Measurements from ENCODE around the gene MMS19.
"Not testable (repeated sequence)": the region's sequence is repeated elsewhere in the genome, so short reads cannot be mapped to it uniquely, and the experiment has no call there.

Gene MMS19

DNA sequence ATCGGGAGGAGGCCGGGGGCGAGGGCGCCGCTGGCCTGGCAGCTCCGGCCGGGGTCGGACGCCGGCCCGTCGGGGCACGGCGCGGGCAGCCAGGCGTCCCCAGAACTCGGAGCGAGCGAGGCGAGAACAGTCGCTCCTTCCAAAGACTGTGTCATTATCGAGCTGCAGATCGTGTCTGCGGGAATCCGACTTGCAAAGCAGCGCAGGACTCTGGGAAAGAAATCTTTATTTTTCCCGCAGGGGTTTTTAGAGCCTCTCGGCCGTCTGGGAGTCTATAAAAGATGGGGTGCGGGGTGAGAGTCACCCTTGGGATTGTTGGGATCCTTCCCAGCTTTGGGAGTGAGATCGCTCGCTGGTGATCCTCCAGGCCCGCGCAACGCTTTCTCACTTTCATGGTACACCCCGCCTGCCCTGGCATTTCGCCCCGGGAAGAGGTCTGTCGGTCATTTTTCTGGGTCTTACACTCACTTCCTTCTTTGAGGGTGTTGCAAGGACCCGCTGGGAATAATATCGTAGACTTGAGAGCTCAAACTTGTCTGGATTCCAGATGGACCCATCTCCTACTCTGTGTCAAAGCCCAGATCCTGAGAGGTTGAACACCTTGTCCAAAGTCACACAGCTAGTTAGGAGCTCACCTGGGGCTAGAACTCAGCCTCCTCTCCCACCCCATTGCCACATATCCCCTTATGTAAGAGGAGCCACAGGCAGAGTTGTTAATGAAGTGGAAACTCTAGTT, 1.5 kb upstream of the MMS19 start:
- DNase-seq: peak; percentile 69

DNA sequence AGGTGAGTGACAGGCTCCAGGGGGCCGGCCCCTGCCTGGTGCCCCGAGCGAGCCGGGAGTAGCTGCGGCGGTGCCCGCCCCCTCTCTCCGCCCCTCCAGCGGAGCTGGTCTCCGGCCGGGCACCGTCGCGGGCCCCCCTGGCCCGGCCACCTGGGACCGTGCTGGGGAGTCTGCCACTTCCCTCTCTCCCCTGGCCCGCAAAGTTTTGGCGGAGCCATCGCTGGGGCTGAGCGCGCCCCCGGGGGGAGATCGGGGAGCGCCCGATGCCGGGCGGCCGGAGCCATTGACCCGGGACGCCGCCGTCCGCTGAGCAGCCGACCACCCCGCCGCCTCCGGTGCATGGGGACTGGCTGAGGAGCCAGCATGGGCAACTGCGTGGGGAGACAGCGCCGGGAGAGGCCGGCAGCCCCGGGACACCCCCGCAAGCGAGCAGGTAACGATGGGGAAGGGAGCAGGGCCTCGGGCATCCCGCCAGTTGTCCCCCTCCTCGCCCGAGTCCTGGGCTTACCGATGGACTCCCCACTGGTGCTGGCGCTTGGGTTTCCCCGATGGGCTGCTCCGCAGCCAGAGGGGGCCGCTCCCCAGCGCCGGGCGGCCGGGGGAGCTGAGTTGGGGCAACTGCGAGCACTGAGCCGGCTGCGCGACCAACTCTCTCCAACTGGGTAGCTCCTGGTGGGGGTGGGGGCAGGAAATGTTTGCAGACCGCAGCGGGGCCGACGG, 779 bp upstream of the MMS19 start, which contains the start of gene UBTD1:
Gene UBTD1, plus strand, starts transcription at position 84 of the 720 bp plus-strand sequence. Its CDS starts 280 bp downstream, at position 364.
- DNase-seq: no peak

DNA sequence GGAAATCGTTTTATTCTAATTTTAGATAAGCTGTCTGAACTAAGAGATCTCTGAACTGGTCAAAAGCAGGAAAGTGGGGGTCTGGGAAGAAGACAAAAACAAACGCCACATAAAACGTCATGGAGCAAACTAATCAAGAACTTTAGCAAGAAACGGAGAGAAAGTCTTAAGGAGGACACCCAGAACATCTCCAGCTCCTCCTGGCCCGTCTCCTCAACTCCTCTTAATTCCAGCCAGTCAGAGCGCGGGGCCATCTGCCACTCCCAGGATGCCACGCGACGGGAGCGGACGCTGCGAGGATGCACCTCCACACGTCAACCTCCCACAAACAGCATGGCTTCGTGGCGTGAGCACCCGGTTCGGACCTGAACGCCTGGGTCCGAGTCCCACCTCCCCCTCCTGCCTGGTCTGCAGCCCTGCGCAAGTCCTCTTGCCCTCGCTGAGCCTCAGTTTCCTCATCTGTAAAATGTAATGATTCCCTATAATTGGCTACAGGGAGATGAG, 598 bp downstream of the MMS19 start:
- DNase-seq: peak; percentile 56

DNA sequence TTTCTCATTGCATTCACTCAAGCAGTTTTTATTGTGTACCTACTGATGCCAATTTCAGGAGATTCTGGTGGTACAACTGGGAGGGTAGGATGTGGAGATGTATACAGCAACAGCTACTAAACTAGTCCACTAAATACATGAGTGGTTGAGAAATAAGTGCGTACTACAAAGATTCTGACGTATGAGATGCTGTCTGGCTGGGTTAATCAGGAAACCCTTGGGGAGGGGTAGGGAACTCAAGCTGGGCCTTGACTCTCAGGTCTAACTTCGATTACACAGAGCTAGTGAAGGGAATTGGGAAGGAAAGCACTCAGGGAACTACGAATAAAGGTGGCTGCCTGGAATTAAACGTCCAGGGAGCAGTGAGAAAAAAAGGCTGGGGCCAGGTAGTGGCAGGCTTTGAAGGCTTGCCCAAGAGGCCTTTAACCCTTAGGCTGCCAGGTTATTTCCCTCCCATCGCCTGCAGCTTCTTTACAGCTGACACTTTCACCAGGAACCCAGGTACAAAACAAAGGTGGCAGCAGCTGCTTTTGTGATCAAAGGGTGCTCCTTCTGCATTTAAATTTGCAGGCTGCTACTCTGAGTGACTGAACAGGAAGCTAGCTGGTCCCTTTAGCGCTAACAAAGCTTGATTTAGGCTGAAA, 3.2 kb downstream of the MMS19 start:
- no peak for DNase-seq

DNA sequence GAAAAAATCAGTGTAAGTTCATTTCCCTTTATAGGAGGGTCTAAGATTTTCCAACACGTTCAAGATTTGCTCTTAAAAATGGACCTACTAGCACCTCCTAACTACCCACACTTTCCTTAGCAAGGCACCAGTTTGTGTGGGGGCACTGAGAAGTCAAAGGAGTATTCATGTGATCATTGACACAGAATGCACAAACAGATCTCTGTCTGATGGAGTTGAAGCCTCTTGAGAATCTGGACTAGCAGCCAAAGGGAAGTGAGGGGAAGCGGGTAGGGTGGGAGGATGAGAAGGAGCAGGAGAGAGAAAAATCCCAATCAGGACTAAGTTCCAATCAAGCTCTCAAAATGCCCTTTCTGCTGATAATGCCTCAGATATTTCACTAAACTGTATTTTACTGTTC, 4.1 kb downstream of the MMS19 start:
- no peak for DNase-seq

DNA sequence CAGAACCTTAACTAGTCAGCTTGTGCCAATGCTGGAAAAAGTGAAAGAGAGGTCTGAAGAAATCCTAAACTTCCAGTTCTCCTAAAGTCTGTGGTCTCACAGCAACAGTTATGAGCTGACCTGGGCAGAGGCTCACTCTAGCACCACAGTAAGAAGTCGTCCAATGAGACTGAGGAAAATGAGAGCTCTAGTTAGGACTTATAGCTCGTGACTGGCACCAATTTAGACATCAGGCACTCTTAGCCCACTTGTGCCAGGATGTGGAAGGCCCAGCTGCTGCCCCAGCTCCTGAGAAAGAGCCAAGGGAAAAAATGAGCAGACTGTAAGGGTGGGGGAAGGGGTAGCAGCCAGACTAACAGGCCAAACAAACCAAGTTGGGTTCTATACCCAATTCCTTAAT, 7.6 kb downstream of the MMS19 start:
- no peak for DNase-seq

DNA sequence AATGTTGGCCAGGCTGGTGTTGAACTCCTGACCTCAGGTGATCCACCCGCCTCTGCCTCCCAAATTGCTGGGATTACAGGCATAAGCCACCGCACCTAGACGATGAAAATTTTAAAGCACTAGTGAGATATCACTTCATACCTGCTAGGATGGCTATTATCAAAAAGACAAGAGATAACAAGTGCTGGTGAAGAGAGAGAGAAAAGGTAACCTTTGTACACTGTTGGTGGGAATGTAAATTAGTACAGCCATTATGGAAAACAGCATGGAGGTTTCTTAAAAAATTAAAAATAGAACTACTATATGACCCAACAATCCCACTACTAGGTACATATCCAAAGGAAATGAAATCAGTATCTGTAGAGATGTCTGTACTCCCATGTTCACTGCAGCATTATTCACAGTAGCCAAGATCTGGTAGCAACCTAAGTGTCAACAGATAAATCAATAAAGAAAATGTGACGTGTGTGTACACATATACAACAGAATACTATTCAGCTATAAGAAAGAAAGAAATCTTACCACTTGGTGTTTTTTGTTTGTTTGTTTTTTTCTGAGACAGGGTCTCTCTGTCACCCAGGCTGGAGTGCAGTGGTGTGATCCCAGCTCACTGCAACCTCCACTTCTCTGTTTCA, 12.5 kb downstream of the MMS19 start:
- no peak for DNase-seq

DNA sequence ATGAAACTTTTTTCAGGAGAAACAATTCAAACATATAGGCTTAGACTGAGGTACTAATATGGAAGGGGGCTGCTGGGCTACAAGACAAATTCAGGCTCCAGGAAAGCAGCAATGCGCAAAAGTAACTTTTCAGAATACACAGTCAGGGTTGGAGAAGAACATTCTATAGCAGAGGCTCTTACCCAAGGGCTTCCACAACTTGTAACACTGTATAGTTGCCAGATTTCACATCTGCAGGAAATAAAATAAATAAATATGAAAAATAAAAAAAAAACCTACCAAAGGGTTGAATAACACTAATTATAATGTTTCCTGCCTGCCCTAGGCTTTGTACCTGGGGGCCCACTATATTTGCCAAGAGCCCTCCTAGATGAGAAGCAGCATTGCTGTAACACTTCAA, 14.3 kb downstream of the MMS19 start:
- no peak for DNase-seq

DNA sequence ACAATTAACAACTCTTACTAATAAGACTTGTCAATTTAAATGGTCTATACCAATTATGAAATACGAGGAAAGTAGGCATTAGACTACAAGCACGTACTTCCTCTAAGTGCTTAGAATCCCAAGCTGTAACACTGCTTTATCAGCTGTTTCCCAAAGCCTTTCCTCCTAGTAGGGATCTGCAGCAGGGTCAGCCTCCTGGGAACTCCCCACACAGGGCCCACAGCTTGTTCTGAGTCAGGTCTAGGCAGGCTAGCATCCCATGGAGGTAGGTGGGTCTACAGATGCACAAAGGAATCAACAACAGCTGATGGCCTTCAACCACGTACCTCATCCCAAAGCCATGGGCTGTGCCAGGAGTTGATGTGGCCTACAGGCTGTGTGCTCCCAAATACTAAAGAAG, 14.7 kb downstream of the MMS19 start:
- no peak for DNase-seq

DNA sequence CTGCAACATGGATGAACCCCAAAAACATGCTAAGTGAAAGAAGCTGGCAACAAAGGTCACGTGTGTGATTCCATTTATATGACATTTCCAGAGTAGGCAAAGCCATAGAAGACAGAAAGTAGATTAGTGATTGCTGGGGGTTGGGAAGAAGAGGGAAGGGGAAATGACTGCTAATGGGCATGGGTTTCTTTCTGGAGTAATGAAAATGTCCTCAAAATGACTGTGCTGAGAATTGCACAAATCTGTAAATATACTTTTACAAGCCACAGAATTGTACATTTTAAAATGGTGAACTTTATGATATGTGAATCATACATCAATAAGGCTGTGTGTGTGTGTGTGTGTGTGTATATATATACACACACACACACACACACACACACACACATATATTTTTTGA, 15.8 kb downstream of the MMS19 start:
- DNase-seq: no peak

DNA sequence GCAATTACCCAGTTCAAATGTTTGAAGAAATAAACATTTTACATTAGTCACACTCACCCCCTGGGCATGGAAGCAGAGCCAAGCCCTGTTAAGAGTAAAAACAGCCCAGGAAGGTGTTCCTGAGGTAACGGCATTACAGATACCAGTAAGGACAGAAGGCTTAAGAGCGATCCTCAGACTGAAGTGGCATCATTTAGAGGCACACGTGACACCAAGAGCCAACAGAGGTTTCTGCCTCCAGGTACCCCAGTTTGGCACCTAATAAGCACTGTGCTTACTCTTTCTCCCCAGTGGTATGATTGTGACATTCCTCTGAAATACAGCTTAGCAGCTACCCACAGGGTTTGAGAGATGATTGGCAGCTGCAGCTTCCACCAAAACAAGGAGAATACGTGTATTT, 17.2 kb downstream of the MMS19 start:
- no peak for DNase-seq

DNA sequence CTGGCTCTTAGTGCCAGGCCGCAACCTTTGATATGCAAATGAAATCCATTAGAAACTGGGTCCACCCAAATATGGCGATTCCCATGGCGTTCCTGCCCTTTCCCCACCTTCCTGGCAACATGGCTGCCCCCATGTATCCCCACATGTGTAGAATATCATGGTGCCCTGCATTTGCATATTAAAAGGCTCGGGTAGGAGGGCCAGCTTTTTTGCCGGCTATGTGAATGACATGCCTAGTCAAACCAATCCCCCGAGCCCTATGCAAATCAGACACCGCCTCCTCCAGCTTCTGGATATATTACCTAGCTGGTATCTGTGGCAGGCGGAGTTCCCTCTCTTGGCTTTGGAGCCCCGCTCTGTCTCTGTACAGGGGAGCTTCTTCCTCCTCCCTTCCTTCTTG, 18.3 kb downstream of the MMS19 start:
- DNase-seq: no peak

DNA sequence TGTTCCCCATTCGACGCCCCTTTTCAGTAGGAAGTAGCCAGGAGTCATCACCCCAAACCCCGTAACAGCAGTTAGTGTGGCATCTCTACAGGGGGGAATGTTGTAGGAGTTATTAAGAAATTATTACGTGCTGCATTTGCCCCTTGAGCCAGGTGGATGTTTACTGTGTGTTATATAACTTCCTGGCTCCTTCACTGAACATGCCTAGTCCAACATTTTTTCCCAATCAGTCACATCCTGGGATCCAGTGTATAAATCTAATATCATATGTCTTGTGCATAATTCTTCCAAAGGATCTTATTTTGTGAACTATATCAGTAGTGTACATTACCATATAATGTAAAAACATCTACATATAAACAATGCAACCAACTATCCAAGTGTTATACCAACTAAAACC, 18.8 kb downstream of the MMS19 start:
- DNase-seq: not testable (repeated sequence)

DNA sequence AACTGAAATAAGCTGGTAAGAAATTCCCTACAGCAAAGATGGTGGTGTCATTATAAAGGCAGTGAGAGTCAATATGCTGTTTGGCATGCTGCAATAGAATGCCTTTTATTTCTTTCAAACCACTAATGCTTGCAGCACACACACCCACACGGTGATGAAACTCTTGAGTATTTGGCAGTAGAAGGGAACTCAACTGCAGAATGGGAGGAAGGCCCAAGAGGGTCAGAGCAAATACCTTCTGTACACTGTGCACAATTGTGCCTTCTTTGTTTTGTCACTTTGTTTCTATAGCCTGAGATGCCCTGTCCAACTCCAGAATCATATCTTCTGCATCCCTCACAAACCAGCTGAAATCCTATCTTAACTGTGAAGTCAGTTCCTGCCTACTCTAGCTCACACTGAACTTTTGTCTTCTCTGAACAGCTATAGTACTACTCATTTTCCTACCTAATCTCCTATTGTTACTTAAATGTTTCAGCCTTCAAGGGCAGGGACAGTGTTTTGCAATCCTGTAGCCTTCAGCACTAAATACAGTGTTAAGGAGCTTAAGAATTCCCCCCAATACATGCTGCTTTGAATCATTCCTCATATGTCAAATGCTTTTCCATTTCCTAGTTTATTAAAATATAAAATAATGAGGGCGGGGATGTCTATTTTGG, 22.2 kb downstream of the MMS19 start:
- peak; percentile 75 for DNase-seq

DNA sequence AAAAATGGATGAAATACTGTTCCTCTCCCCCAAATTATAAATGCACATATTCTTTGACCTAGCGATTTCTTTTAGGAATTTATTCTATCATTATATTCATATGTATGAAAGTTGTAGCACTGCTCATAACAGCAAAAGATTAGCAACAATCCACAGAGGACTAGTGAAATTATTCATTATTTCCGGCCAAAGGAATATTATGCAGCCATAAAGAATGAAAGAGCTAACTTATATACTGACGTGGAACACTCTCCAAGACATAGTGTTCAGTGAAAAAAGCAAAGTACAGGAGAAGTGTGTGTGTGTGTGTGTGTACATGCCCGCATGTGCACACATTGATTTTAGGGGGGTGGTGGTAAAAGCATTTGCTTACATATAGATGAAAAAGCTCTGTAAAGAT, 23.3 kb downstream of the MMS19 start:
- no peak for DNase-seq

DNA sequence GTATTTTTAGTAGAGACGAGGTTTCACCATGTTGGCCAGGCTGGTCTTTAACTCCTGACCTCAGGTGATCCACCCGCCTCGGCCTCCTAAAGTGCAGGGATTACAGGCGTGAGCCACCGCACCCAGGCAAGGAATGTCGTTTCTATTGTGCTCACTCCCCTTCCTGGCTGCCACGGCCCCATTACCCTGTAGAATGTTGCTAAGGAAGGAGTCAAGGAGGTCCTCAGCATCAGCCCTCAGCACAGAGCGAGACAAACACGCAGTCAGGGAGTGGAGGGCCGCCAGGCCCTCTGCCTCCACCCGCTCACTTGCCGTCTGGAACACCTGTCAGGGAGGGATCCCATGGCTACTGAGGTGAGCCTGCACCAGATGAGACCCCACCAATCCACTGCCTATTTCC, 29.4 kb downstream of the MMS19 start:
- DNase-seq: not testable (repeated sequence)

DNA sequence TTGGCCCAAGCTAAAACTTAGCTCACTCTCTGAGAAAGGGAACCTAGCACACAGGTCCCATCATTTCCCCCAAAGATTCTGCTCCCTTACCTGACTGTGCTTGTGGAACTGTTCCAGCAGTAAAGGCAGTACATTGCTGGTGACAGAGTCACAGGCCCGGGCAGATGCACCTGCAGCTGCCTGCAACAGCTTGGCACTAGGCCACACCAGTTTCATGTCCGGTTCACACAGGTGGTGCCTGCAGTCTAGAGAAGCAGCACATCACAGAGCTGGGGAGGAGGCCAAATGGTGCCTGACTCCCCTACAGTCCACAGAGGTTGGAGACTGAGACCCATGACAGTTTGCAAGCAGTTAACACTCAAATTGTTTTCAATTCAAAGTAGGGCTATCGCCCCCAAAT, 30.1 kb downstream of the MMS19 start:
- no peak for DNase-seq

DNA sequence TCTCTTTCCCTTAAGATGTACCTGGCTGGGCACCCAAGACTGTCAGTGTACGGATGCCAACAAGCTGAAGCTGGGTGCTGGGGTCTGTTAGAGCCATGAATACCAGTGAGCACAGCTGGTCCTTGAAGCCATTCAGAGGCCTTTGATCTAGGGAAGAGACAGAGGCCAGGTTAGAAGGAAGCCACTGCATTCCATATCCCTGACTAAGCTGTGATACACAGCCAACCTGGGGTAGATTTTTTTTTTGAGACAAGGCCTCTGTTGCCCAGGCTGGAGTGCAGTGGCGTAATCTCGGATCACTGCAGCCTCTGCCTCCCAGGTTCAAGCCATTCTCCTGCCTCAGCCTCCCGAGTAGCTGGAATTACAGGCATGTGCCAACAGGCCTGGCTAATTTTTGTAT, 31.5 kb downstream of the MMS19 start:
- DNase-seq: no peak

DNA sequence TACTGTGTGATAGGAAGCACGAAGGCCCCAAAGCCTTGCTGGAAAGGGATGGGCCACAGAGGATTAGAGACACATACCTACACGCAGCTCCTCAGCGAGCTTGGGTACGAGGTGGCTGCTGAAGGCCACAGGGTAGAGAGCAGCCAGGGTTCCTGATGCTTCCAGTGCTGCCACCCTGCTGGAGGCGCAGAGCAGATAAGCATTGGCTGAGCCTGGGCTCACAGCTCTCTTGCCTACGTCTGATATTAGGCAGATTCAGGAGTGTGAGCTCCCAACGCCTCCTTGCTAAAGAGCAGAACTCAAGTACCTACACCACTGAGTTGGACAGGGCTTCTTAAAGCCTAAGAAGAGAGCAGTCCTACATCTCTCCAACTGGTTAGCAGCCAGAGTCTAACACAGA, 32.2 kb downstream of the MMS19 start:
- no peak for DNase-seq

DNA sequence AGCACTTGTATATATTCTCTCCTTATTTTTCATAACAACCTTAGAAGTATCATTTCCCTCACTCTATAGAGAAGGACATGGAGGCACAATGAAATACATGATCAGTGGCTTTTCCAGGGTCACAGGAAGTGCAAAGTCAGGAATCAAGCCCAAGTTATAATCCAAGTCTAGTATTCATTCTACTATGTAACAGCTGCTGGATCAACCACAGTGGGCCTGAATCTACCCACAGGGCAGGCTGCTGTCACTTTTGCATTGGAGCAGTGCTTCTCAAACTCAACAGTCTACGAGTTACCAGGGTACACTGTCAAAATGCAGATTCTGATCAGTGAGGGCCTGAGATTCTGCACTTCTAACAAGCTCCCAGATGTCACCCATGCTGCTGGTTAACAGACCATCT, 34.0 kb downstream of the MMS19 start:
- DNase-seq: no peak

DNA sequence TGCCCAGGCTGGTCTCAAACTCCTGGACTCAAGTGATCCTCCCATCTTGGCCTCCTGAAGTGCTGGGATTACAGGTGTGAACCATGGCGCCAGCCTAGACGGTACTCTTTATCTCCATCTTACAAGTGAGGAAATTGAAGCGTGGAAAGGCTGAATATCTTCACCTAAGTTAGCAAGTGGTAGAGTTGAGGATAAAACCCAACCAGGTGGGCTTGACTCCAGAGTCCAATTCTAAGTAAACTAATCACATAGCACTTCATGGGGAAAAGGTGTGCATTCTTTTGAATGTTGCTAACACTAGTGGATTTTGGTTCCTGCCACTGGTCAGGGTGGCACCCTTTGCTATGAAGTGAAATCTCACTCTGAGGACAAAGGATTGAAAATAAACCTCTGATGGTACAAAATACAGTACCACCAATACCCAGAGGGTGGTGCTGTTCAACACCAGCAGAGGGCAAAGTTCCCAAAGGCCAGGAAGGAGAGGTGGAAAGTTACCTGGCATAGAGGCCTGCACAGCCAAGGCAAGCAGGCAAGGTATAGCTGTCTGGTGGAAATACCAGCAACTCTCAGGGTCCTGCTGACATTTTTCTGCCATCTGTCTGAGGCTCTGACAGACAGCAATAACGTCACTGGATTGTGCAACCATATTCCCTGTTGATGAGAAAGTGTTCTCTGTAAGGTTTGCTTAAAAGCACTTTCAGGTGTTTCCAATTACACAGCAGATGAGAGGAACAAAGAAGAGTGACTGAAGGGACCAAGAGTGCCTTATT, 34.7 kb downstream of the MMS19 start:
- DNase-seq: peak; percentile 10

DNA sequence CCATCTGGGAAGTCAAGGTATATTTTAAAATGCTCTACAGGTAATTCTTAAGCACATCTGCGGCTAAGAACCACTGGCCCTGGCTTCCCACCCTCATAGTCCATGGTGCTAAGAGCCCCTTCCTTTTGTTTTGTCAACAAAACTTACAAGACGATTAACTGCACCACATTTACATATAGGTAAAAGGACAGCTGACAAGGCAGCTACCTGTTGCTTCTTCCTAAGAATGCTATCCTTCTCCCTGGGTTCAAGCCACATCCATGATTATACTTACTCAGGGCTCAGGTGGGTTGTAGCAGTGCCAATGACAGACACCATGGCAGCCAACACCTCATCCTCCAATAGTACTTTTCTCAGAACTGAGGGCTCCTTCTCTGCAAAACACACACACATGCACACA, 35.9 kb downstream of the MMS19 start:
- DNase-seq: no peak

Measured in GF-D8 (cell line).